Muscle layer of duodenum (tissue), 2 donors: Measurements from ENCODE around the gene MCOLN2.
A peak's percentile ranks its signal among the peaks of the same experiment; 100 is the strongest.
"Not testable (repeated sequence)": the region's sequence is repeated elsewhere in the genome, so short reads cannot be mapped to it uniquely, and the experiment has no call there.

ENCODE experiments used
- H3K27ac ChIP-seq: one replicate; pipeline ENCODE4 v1.7.0; 2013; ENCODE audit warnings: mild to moderate bottlenecking, low read length
- H3K27me3 ChIP-seq: one replicate; pipeline ENCODE4 v1.7.0; 2013; ENCODE audit warnings: low read depth, mild to moderate bottlenecking, control low read depth, low read length
- H3K36me3 ChIP-seq, 2 donors: one replicate each; pipeline ENCODE4 v1.7.0; 2013; ENCODE audit warnings: low read length in 2 of 2, control low read depth in 1 of 2, mild to moderate bottlenecking in 1 of 2; ENCODE audit not compliant: insufficient read depth in 2 of 2, control insufficient read depth in 1 of 2
- H3K4me1 ChIP-seq, 2 donors: one replicate each; pipeline ENCODE4 v1.7.0; 2013; ENCODE audit warnings: low read length in 2 of 2, mild to moderate bottlenecking in 2 of 2, control low read depth in 1 of 2, moderate library complexity in 1 of 2; ENCODE audit not compliant: insufficient read depth in 2 of 2, control insufficient read depth in 1 of 2
- H3K4me3 ChIP-seq, 2 donors: one replicate each; pipeline ENCODE4 v1.7.0; 2013; ENCODE audit warnings: low read length in 2 of 2, low read depth in 1 of 2, mild to moderate bottlenecking in 1 of 2
- H3K9me3 ChIP-seq, 2 donors: one replicate each; pipeline ENCODE4 v1.7.0; 2013; ENCODE audit warnings: low read length in 2 of 2, control low read depth in 1 of 2, mild to moderate bottlenecking in 1 of 2; ENCODE audit not compliant: control insufficient read depth in 1 of 2
- donor health status: healthy.

Gene MCOLN2

DNA sequence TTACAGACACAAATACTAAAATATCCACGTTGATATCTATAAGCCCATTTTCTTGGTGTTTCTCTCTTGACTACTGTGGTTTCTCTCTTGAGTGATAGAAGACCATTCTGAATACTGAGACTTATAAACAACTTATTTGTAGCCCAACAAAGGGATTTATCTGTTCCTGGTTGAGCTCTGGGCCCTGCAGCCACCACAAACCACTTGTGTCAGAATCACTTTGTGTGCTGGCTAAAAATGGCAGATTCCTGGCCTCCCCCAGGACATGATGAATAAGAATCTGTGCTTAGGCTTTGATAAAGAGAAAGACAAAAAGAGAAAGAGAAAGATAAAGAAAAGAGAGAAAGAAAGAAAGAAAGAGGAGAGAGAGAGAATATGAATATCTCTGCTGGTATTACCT lies 18.9 kb upstream of the MCOLN2 start:
- Histone ChIP-seq H3K27me3 (no peaks in the 10 kb centered on the region), H3K27ac (no peak overlapping the region), H3K36me3 (no peaks in the 10 kb centered on the region), H3K4me1 (no peaks in the 10 kb centered on the region), H3K4me3 (no peak overlapping the region), H3K9me3 (peaks cover 0 to 5% of the 10 kb centered on the region in 2 donors)

DNA sequence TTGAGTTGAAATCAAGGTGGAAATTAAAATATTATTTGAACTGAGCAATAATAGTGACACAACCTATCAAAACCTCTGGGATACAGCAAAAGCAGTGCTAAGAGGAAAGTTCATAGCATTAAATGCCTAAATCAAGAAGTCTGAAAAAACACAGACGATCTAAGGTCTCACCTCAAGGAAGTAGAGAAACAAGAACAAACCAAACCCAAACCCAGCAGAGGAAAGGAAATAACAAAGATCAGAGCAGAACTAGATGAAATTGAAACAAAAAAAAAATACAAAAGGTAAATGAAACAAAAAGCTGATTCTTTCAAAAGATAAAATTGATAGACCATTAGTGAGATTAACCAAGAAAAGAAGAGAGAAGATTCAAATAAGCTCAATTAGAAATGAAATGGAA lies 8.7 kb upstream of the MCOLN2 start:
- H3K27ac ChIP-seq, H3K4me3 ChIP-seq, H3K27me3 ChIP-seq, H3K9me3 ChIP-seq, H3K36me3 ChIP-seq, H3K4me1 ChIP-seq: not testable (repeated sequence)

DNA sequence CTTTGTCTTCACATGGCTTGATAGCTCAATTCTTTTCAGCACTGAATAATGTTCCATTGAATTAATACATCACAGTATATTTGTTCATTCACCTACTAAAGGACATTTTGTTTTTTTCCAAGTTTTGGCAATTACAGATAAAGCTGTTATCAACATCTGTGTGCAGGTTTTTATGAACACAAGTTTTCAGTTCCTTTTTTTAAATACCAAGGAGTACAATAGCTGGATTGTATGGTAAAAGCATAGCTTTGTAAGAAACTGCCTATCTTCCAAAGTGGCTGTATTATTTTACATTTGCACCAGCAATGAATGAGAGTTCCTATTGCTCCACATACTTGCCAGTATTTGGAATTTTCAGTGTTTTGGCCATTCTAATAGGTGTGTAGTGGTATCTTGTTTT lies 4.8 kb upstream of the MCOLN2 start:
- Histone ChIP-seq H3K36me3 (no peaks in the 10 kb centered on the region), H3K27me3 (peaks cover 17% of the 10 kb centered on the region), H3K4me3 (no peak overlapping the region), H3K9me3 (peaks cover 0 to 4% of the 10 kb centered on the region in 2 donors), H3K4me1 (peaks cover 0 to 16% of the 10 kb centered on the region in 2 donors), H3K27ac (no peak overlapping the region)

DNA sequence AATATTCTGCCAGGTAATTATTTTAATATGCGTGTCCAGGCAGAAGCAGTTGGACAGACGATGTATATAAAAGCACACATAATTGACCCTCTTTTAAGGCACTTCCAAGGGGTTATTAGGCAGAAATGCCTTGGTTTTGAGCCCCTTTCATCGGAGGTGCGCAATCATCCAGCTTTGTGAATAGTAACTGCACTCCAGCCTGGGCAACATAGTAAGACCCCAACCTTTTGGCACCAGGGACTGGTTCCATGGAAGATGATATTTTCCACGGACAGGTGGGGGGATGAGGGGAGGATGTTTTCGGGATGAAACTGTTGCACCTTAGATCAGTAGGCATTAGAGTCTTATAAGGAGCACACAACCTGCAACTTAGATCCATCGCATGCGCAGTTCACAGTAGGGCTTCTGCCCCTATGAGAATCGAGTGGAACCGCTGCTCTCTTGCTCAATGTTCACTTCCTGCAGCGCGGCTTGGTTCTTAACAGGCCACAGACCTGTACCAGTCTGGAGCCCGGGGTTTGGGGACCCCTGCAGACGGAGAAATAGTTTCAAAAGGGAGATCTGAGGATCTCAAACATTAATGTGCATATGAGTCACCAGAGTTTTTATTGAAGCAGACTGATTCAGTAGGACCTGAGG lies 1.8 kb upstream of the MCOLN2 start:
- Histone ChIP-seq H3K9me3 (no peaks in the 10 kb centered on the region), H3K27ac (no peak overlapping the region), H3K36me3 (no peaks in the 10 kb centered on the region), H3K4me3 (peak overlapping the region in 1 of 2 donors; percentile 60), H3K4me1 (peaks cover 0 to 20% of the 10 kb centered on the region in 2 donors), H3K27me3 (peaks cover 26% of the 10 kb centered on the region)

DNA sequence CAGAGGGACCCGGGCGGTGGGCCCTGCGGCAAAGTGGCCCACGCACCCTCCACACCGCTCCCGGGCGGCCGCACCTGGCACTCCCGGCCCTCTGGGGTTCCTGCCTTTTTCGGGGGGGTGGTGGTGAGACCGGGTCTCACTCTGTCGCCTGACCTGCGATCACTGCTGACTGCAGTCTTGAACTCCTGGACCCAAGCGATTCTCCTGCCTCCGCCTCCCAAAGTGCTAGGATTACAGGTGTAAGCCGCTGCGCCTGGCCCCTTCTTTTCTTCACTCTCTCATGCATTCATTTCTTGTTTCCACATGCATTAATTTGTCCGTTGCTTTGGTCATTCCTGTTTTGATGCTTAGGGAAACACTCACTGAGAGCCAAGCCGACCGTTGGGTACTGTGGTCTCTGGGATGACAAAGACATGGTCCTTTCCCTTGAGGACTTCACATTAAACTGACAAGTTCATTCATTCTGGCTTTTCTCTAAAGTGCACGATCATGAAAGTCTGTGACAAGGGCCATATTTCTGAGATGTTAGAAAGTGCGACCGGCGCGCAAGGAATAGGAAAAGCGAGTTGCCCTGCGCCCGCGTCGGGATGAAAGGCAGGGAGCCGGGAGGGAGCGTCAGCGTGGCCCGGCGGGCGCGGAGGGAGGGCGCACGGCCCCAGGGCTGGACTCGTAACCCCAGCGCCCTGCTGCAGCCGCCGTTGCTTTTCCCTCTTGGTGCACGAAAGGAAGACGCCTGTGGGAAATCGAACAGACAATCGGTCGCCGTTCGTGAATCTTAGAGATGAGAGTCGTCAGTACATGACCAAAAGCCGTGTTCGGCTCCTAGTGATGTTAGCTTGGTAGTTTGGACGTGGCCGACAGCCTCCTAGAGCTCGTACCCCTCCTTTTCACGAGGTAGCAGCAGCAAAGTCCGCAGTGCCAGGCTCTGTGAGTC lies 1.0 kb upstream of the MCOLN2 start:
- H3K9me3 ChIP-seq, result no peaks in the 10 kb centered on the region
- peaks cover 0 to 20% of the 10 kb centered on the region in 2 donors for H3K4me1 ChIP-seq
- H3K27ac ChIP-seq, result no peak overlapping the region
- H3K4me3 ChIP-seq, result peak overlapping the region; percentile 60 to 75
- H3K27me3 ChIP-seq, result peaks cover 26% of the 10 kb centered on the region
- H3K36me3 ChIP-seq, result no peaks in the 10 kb centered on the region

DNA sequence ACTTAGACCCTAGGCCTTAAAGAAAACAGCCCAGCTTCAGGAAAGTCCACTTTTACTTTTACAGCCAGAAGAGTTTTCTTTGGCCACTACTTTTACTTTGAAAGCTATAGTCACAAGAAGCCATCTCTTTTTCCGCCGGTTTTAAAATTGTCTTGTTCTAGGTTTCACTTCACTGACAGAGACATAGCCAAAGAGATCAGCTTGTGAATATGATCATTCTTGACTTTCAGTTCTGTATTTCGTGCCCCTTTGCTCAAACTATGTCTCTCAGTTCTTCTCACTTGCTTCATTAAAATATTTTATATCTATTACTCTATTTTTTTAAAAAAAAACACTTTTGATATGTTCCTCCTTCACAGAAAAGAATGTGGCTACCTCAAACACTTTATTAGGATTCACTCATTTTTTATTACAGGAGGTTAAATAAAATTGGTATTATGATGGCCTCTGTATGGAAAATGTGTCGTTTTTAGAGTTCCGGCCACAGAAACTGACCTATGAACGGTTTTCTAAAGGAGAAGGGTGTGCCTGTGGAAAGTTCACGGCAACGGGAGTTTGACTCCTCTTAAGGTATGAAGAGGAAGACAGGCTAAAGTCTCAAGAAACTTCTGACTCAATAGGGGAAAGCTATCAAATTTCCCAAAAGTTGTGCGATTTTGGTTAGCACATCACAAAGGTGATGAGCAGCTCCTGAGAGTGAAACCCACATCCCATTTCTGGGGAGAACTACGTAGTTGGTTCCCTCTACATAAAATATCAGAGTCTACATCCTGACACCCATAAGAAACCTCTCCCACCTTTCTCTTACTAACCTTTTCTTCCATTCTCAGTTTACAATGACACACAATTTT lies 1.2 kb downstream of the MCOLN2 start:
- Histone ChIP-seq H3K36me3 (no peaks in the 10 kb centered on the region), H3K27me3 (peaks cover 26% of the 10 kb centered on the region), H3K4me1 (peaks cover 0 to 20% of the 10 kb centered on the region in 2 donors), H3K9me3 (no peaks in the 10 kb centered on the region), H3K27ac (no peak overlapping the region), H3K4me3 (peak overlapping the region in 1 of 2 donors; percentile 30)

DNA sequence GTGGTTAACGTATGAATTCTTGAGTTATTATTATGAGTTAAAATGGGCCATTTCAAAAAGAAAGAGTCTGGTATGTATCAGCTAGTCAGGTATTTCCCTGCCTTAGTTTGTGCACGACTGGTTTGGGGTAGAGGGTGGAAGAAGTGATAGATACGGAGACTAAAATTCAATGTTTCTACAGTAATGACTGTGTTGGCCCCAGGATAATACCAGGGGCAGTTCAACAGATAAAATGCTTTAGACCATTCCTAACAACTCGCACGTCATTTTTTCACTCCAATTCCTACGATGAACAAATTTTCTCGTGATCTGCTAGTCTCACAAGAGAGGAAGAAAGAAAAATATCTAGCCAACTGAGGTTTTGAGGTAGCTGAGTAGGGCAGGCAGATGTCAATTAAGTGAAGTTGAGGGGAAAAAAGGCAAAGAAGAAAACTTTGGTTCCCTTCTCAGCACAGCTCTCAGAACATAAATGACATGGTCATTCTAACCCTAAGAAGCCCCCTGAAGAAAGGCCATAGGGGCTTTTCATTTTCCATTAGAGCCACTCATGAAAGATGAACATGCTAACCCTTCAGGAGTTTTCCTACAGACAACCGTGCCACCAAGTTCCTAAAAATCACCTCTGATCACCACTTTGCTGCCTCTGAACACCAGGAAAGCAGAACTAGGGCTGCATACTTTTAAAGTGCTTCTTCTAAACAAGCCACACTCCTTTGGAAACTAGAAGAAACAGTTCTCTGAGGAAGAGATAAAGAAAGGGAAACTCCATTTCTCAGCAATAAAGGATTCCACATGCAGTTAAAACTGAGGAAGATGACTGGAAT lies 5.6 kb downstream of the MCOLN2 start:
- H3K36me3 ChIP-seq, result no peaks in the 10 kb centered on the region
- H3K27me3 ChIP-seq, result peaks cover 5% of the 10 kb centered on the region
- no peak overlapping the region for H3K4me3 ChIP-seq
- H3K9me3 ChIP-seq, result no peaks in the 10 kb centered on the region
- no peaks in the 10 kb centered on the region for H3K4me1 ChIP-seq
- no peak overlapping the region for H3K27ac ChIP-seq

DNA sequence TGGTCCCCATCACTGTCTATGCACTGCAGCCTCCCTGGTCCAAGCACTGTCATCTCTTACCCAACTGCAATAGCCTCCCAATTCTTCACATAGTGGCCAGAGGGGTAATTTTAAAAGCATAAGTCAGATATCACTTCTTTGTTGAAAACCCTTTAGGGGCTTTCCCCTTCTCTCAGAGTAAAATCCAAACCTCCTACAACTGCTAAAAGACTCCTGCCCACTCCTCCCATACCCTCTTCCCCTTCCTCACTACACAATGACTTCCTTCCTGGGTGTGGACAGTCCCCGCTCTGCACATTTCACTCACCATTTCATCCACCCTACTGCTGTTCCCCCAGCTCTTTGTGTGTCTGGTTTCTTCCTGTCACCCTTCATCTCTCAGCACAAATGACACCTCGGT lies 8.3 kb downstream of the MCOLN2 start:
- H3K4me1 ChIP-seq, result no peaks in the 10 kb centered on the region
- H3K27me3 ChIP-seq, result no peaks in the 10 kb centered on the region
- no peak overlapping the region for H3K27ac ChIP-seq
- H3K36me3 ChIP-seq, result no peaks in the 10 kb centered on the region
- H3K9me3 ChIP-seq, result no peaks in the 10 kb centered on the region
- no peak overlapping the region for H3K4me3 ChIP-seq

DNA sequence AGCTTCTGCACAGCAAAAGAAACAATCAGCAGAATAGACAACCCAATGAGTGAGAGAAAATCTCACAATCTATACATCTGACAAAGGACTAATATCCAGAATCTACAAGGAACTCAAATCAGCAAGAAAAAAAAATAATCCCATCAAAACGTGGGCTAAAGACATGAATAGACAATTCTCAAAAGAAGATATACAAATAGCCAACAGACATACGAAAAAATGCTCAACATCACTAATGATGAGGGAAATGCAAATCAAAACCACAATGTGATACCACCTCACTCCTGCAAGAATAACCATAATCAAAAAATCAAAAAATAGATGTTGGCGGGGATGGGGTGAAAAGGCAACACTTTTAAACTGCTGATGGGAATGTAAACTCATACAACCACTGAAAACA lies 10.4 kb downstream of the MCOLN2 start:
- not testable (repeated sequence) for H3K9me3 ChIP-seq, H3K36me3 ChIP-seq, H3K27ac ChIP-seq, H3K27me3 ChIP-seq, H3K4me3 ChIP-seq, H3K4me1 ChIP-seq

DNA sequence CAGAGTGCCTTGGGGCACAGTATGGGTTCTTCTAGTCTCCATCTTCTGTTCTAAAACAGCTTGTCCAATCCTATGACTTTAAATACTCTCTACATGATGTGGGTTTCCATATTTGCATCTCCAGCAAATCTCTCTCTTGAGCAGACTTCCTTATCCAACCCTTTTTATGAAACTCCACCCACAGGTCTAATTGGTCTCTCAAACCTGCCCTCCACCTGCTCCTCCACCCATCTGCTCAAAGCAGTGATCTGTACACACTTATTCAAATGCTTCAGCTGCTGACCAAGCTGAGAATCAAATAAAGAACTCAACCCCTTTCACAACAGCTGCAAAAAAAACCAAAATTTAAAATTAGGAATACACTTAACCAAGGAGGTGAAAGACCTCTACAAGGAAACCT lies 11.5 kb downstream of the MCOLN2 start:
- Histone ChIP-seq H3K9me3 (no peaks in the 10 kb centered on the region), H3K4me1 (no peaks in the 10 kb centered on the region), H3K36me3 (no peaks in the 10 kb centered on the region), H3K27ac (no peak overlapping the region), H3K4me3 (no peak overlapping the region), H3K27me3 (no peaks in the 10 kb centered on the region)
